Hepatocyte (in vitro differentiated cells): ENCODE measurements around the gene ST3GAL4.

Experiments used
- CTCF ChIP-seq: fragments of 200-600 bp; sonication (generic); IDR thresholded peaks from 2 replicates; pipeline ENCODE4 v1.5.1; 2016; ENCODE audit warnings: antibody characterized with exemption, mild to moderate bottlenecking; ENCODE audit not compliant: poor library complexity
- EZH2phosphoT487 ChIP-seq: fragments of 200-600 bp; sonication (generic); IDR thresholded peaks from one replicate; pipeline ENCODE4 v1.6.1; 2018; ENCODE audit warnings: antibody characterized with exemption, mild to moderate bottlenecking, low read depth, moderate library complexity; ENCODE audit not compliant: unreplicated experiment, severe bottlenecking

- TF ChIP-seq CTCF, result no peak
- no peak for TF ChIP-seq EZH2phosphoT487
Measured at GRCh38 chr11:126357969-126358762, 2.7 kb downstream of the ST3GAL4 start.
